ENCODE measurements around the gene GLOD5.

GLOD5 gene

GRCh38 chrX:48761674-48762471 lies at the start of gene GLOD5:
Gene GLOD5 (plus strand): TSS chrX:48761747. CDS start chrX:48761791, 44 bp downstream.
- in situ Hi-C loops (cut with HindIII; ENCODE audit: low sequenced_read_pairs), result no loop called here

- in situ Hi-C loops (cut with HindIII; ENCODE audit: low sequenced_read_pairs), result no loop called here
Measured at GRCh38 chrX:48711929-48712505, 49.5 kb upstream of the GLOD5 start.

GRCh38 chrX:48713847-48714246 lies 47.7 kb upstream of the GLOD5 start:
- in situ Hi-C loops (cut with HindIII; ENCODE audit: low sequenced_read_pairs), result no loop called here

GRCh38 chrX:48714573-48714972 lies 47.0 kb upstream of the GLOD5 start:
- in situ Hi-C loops (cut with HindIII; ENCODE audit: low sequenced_read_pairs), result no loop called here

DNA sequence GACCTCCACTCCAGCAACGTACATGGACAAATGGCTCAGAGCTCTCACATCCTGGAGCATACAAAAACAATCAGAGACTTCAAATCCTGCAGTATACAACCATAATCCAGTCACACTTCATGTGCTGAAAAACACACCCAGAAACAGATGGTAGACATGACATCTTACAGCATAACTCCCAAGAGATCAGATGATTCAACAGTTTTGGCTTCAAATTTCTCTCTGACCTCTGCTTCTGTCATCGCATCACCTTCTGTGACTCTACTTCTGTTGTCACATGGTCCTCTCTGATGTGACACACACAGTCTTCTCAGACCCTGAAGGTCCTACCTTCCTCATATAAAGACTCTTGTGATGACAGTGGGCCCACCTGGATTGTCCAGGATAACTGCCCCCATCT lies 46.5 kb upstream of the GLOD5 start:
- in situ Hi-C loops (cut with HindIII; ENCODE audit: low sequenced_read_pairs), result no loop called here

GRCh38 chrX:48715876-48716502 lies 45.6 kb upstream of the GLOD5 start:
- in situ Hi-C loops (cut with HindIII; ENCODE audit: low sequenced_read_pairs), result no loop called here

DNA sequence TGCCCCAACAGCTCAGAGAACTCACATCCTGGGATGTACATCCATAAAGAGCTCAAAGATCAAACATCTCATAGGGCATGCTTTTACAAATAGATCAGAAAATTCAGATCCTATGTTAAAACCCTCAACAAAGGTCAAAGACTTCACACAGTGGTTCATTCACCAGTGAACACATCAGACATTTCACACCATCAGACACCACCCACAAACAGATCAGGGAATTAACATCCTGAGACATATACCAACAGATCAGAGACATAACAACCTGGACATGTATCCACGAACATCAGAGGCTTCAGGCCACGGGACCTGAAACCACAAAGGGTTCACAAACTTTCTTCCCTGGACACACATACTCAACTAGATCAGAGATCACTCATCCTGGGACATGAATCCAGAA lies 41.6 kb upstream of the GLOD5 start:
- in situ Hi-C loops (cut with HindIII; ENCODE audit: low sequenced_read_pairs), result no loop called here

DNA sequence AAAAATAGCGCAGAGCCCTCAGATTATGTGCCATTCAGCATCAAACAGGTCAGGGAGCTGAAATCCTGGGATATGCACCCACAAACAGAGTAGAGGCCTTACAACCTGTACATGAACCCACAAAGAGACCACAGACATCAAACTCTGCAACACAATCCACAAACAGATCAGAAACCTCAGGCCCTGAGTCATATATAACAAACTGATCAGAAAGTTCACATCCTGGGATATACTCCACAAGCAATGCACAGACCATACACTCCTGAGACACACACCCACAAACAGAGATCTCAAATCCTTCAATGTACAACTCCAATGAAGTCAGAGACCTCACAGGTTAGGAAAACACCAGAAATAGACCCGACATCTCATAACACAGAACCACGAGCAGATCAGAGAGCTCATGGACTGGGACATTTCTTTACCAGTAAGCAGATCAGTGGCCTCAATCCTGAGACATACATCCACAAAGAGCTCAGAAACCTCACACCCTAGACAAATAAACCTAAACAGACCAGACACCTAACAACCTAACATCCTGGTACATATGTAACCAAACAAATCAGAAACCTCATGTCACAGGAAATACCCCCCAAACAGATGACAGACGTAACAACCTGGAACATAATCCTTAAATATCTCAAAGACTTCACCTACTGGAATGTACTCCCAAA lies 40.8 kb upstream of the GLOD5 start:
- in situ Hi-C loops (cut with HindIII; ENCODE audit: low sequenced_read_pairs), result no loop called here

- in situ Hi-C loops (cut with HindIII; ENCODE audit: low sequenced_read_pairs), result no loop called here
Measured at GRCh38 chrX:48721916-48722315, 39.6 kb upstream of the GLOD5 start.

DNA sequence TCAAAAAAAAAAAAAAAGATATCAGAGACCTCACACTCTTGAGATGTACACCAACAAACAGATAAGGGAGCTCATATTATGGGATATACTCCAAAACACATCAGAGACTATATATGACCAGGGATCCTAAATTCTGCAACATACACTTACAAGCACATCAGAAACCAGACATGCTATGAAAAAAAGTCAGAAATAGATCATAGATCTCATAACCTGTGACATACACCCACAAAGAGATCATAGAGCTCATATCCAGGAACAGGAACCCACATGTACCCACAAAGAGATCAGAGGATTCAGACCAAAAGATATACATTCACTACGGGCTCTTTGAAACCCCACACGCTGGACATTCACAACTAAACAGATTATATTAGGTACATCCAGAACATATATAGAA lies 35.0 kb upstream of the GLOD5 start:
- in situ Hi-C loops (cut with HindIII; ENCODE audit: low sequenced_read_pairs), result no loop called here

DNA sequence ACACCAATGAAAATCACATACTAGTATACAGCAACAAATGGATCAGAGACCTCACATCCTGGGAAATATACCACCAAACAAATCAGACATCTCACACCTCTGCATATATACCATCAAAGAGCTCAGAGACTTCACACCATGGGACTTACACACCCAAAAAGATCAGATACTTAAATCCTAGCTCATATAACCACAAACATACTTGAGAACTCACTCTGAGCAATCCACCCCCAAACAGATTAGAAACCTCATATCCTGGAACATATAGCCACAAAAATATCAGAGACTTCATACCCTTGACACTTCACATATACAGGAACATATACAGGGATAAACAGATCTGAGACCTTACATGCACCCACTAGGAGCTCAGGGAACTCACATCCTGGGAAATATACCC lies 32.9 kb upstream of the GLOD5 start:
- in situ Hi-C loops (cut with HindIII; ENCODE audit: low sequenced_read_pairs), result no loop called here

- in situ Hi-C loops (cut with HindIII; ENCODE audit: low sequenced_read_pairs), result no loop called here
Measured at GRCh38 chrX:48736303-48736702, 25.2 kb upstream of the GLOD5 start.

DNA sequence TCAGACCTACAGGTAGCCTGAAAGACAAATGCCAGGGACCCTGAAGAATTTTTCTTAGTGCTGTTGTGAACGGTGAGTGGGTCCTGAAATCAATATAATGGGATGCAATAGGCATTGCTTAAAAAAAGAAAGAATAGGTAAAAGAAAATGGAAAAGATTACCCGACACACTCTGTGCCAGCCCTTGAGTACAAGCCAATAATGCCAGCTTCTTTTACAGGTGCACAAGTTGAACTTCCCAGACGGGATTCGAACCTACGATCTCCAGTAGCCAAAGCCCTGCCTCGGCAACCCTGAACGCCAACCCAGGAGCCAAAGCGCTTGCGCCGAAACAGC lies 24.7 kb upstream of the GLOD5 start:
- in situ Hi-C loops (cut with HindIII; ENCODE audit: low sequenced_read_pairs), result no loop called here

GRCh38 chrX:48737213-48737938 lies 24.2 kb upstream of the GLOD5 start:
- in situ Hi-C loops (cut with HindIII; ENCODE audit: low sequenced_read_pairs), result no loop called here

DNA sequence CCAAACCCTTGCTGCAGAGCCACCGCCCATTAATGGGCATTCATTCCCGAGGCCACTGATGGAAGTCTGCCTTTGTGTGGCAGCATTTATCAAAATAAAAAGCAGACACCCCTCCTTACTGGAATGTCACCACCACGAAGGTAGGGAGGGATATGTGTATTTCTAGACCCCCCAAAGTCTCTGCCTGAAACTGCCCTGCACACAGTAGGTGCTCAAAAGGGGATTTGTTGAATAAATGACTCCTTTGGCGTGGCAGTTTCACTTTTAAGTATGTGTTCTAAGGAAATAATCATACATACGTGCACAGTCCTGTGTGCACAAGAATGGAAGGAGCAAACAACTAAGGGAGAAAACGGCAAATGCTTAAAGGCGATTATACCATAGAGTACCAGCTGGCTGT lies 23.6 kb upstream of the GLOD5 start:
- in situ Hi-C loops (cut with HindIII; ENCODE audit: low sequenced_read_pairs), result no loop called here

DNA sequence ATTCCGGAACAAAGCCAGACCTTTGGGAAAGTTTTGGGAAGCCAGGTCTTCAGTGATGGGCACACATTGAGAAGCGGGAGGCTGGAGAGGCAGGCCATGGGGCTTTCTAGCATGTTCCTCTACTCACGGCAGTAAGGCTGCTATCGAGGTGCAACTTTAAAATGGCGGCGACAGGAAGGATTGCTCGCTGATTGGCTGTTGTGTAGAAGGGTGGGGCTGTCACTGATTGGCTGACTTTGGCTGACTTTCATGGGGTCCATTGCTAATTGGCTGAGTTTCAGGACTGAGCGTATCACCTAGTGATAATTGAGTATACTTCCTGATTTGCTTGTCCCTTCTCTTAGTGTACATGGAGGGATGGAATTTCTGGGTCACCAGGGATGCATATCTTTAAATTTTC lies 19.7 kb upstream of the GLOD5 start:
- in situ Hi-C loops (cut with HindIII; ENCODE audit: low sequenced_read_pairs), result no loop called here

GRCh38 chrX:48745222-48745621 lies 16.3 kb upstream of the GLOD5 start:
- in situ Hi-C loops (cut with HindIII; ENCODE audit: low sequenced_read_pairs), result no loop called here

DNA sequence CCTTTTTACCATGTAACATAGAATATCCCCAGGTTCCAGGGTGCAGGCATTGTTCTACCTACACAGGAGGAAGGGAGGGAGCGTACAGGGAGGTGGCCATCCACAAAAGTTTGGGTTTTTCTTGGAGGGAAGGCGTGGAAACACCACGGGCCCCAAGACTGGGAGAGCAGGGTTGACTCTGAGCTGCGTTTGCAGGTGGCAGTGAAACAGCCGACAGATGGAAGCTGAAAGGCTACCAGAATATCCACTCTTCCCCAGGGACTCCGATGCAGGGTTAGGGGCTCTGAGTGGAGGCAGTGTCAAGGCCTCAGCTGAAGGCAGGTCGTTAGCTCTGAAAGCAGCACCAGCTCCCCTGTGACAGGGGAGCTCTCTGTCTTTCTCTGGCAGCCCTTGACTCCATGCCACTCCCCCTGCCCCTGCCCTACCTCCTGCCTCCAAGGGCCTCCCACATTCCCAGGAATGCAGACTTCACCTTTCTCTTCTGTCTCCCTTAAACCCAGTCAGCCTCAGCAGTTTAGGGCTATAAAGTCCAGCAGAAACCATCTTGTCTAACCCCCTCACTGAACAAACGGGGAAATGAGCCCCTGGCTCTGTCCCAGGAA lies 14.0 kb upstream of the GLOD5 start:
- in situ Hi-C loops (cut with HindIII; ENCODE audit: low sequenced_read_pairs), result no loop called here

- in situ Hi-C loops (cut with HindIII; ENCODE audit: low sequenced_read_pairs), result no loop called here
Measured at GRCh38 chrX:48749182-48749581, 12.4 kb upstream of the GLOD5 start.

DNA sequence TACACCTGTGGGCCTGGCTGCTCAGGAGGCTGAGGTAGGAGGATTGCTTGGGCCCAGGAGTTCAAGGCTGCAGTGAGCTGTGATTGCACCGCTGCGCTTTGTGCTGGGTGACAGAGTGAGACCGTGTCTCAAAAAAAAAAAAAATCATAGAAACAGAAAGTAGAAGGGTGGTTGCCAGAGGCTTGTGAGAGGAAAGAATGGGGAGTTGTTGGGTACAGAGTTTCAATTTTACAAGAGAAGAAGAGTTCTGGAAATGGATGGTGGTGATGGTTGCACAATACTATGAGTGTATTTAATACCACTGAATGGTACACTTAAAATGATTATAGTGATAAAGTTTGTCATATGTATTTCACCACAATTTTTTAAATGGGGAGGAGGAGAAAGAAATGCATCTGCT lies 10.2 kb upstream of the GLOD5 start:
- in situ Hi-C loops (cut with HindIII; ENCODE audit: low sequenced_read_pairs), result no loop called here

DNA sequence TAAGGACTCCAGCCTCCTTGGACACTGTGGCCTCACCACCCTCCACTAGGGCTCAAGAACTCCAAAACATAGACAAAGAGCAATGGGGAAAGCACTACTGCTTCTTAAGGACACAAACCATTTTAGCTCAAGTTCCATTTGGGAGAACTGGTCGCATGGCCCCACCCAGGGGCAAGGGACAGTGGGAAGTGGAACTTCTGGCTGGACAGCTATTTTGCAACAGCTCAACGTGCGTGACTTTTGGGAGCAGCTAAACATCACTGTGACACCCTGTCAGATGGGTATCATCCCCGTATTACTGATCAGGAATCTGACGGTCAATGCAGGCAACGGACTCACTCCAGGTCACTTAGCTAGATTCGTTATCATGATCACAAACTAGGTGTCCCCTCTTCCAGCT lies 9.0 kb upstream of the GLOD5 start:
- in situ Hi-C loops (cut with HindIII; ENCODE audit: low sequenced_read_pairs), result no loop called here

Data from DLD1 (cell line).